Mesothelial cell of epicardium (in vitro differentiated cells): ENCODE measurements around the gene PEX5L. TPM values are rescaled to one million over a fixed set of nuclear protein-coding genes. Genes with fewer than 3 reads are reported as not detected.

Experiments used
- DNase-seq, 2 experiments: peaks; one replicate each; pipeline ENCODE4 v3.0.0; 2021; ENCODE audit warnings: low spot score in 2 of 2; ENCODE audit not compliant: unreplicated experiment in 2 of 2
- H3K27ac Mint-ChIP-seq: 2 replicates; pipeline ENCODE4 v1.8.0; 2021; ENCODE audit warnings: mixed read lengths
- H3K27me3 Mint-ChIP-seq: 2 replicates; pipeline ENCODE4 v1.8.0; 2021; ENCODE audit warnings: low read depth, mixed read lengths
- H3K36me3 Mint-ChIP-seq: 2 replicates; pipeline ENCODE4 v1.8.0; 2021; ENCODE audit warnings: mixed read lengths
- H3K4me1 Mint-ChIP-seq: 2 replicates; pipeline ENCODE4 v1.8.0; 2021; ENCODE audit warnings: mixed read lengths
- H3K4me3 Mint-ChIP-seq: 2 replicates; pipeline ENCODE4 v1.8.0; 2021; ENCODE audit warnings: mild to moderate bottlenecking, moderate library complexity, mixed read lengths
- H3K9me3 Mint-ChIP-seq: 2 replicates; pipeline ENCODE4 v1.8.0; 2021; ENCODE audit warnings: mixed read lengths
- total RNA-seq: library from RNA; stranded (reverse); gene quantifications from 3 replicates; pipeline ENCODE4 v1.2.1, GENCODE V29; 2021
- TF ChIP-seq, protein P1 (sequence below): fragments of 200-600 bp; sonication (generic); IDR thresholded peaks from one replicate; pipeline ENCODE4 v1.5.0; 2021; ENCODE audit warnings: antibody characterized with exemption; ENCODE audit not compliant: unreplicated experiment

The PEX5L gene
- total RNA-seq, 1 donor from 2014 or later: 0.04 TPM

DNA sequence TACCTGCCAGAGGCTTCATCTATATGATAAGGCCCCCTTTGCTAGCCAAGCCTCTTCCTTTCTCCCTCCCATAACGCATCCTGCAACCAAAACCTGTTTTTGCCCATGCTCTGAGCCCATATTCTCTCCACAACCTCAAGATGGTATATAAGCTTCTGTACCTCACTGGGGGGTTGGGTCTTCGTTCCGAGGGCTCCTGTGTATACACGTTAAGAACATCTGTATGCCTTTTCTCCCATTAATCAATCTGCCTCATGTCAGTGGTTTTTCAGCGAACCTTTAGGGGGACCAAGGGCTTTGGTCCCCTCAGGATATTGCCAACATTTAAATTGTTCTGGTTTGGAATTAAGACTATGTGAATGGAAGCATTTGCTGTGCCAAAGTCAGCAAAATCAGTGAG, 168.0 kb downstream of the PEX5L start:
- Mint-ChIP-seq H3K4me1 (peaks cover 5% of the 10 kb centered on the region), H3K36me3 (no peaks in the 10 kb centered on the region), H3K27me3 (peaks cover 39% of the 10 kb centered on the region), H3K4me3 (no peak overlapping the region), H3K27ac (no peak overlapping the region), H3K9me3 (no peaks in the 10 kb centered on the region)
- no peak for DNase-seq
- TF ChIP-seq, protein P1, sequence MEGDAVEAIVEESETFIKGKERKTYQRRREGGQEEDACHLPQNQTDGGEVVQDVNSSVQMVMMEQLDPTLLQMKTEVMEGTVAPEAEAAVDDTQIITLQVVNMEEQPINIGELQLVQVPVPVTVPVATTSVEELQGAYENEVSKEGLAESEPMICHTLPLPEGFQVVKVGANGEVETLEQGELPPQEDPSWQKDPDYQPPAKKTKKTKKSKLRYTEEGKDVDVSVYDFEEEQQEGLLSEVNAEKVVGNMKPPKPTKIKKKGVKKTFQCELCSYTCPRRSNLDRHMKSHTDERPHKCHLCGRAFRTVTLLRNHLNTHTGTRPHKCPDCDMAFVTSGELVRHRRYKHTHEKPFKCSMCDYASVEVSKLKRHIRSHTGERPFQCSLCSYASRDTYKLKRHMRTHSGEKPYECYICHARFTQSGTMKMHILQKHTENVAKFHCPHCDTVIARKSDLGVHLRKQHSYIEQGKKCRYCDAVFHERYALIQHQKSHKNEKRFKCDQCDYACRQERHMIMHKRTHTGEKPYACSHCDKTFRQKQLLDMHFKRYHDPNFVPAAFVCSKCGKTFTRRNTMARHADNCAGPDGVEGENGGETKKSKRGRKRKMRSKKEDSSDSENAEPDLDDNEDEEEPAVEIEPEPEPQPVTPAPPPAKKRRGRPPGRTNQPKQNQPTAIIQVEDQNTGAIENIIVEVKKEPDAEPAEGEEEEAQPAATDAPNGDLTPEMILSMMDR: no peak

DNA sequence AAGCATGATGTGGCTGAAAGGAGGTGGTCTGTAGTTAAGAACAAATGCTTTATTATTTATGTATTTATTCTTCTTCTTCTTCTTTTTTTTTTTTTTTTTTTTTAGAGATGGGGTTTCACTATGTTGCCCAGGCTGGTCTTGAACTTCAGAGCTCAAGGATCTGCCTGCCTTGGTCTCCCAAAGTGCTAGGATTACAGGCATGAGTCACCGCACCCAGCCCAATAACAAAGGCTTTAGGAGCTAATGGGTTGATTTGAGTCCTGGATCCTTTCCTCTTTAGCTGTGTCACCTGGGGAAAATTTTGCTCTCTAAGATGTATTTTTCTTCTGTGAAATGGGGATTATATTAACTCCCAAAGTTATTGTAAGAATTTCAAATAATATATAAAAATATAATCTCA, 168.8 kb downstream of the PEX5L start:
- no peak for DNase-seq
- H3K4me1 Mint-ChIP-seq: peaks cover 5% of the 10 kb centered on the region
- H3K4me3 Mint-ChIP-seq: no peak overlapping the region
- no peaks in the 10 kb centered on the region for H3K36me3 Mint-ChIP-seq
- peaks cover 45% of the 10 kb centered on the region for H3K27me3 Mint-ChIP-seq
- peaks cover 5% of the 10 kb centered on the region for H3K9me3 Mint-ChIP-seq
- TF ChIP-seq, protein P1: no peak
- H3K27ac Mint-ChIP-seq: no peak overlapping the region

- H3K36me3 Mint-ChIP-seq: no peaks in the 10 kb centered on the region
- peaks cover 46% of the 10 kb centered on the region for H3K27me3 Mint-ChIP-seq
- peaks cover 5% of the 10 kb centered on the region for H3K4me1 Mint-ChIP-seq
- H3K9me3 Mint-ChIP-seq: peaks cover 9% of the 10 kb centered on the region
- no peak overlapping the region for H3K4me3 Mint-ChIP-seq
- H3K27ac Mint-ChIP-seq: no peak overlapping the region
- TF ChIP-seq, protein P1: no peak
- no peak for DNase-seq
These were observed 170.8 kb downstream of the PEX5L start for GRCh38 chr3:179865861-179866505.

DNA sequence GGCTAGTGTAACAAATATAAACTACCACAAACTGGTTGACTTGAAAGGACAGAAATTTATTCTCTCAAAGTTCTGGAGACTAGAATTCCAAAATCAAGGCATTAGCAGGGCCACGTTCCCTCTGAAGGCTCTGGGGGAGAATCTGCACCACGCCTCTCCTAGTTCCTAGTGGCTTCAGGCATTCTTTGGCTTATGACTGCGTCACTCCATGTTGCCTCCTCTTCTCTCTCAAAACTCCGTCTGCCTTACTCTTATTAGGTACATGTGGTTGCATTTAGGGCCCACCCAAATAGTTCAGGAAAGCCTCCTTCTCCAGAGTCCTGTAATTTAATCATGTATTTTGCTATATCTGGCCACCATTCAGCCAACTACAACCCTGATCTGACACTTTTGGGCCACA, 174.8 kb downstream of the PEX5L start:
- no peak overlapping the region for H3K27ac Mint-ChIP-seq
- peaks cover 20% of the 10 kb centered on the region for H3K27me3 Mint-ChIP-seq

DNA sequence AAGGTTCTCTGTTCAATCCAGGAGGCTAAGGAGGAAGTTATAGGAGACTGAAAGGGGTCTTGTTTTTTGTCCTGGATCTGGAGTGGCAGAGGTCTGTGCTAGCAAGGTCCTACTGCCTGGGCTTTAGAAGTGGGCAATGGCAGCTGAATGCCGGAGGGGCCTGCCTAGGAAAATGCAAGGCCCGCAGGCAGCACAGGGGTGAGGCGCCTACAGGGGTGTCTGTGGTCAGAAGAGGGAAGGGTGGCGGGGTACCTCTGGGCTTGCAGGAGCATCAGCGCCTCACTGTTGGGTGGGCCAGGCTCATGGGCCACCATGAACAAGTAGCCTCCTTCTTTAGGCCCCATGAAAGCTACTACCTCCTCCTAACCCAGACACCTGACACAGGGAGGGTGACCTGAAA, 175.4 kb downstream of the PEX5L start:
- Mint-ChIP-seq H3K4me3 (no peak overlapping the region), H3K27me3 (peaks cover 21% of the 10 kb centered on the region), H3K36me3 (no peaks in the 10 kb centered on the region), H3K27ac (no peak overlapping the region), H3K9me3 (peaks cover 9% of the 10 kb centered on the region), H3K4me1 (peaks cover 5% of the 10 kb centered on the region)
- TF ChIP-seq, protein P1: no peak
- no peak for DNase-seq

More for the DNA sequence above, 174.8 kb downstream of the PEX5L start:
- Mint-ChIP-seq H3K9me3 (peaks cover 9% of the 10 kb centered on the region), H3K4me1 (peaks cover 5% of the 10 kb centered on the region), H3K36me3 (no peaks in the 10 kb centered on the region), H3K4me3 (no peak overlapping the region)
- TF ChIP-seq, protein P1: no peak
- DNase-seq: no peak
